K562 (cell line): Measurements from ENCODE around the gene ERCC1. TPM values are rescaled to one million over a fixed set of nuclear protein-coding genes. Genes with fewer than 3 reads are reported as not detected.

Experiments used
- BACH1 ChIP-seq: fragments of 200-800 bp; sonication (Bioruptor generic); IDR thresholded peaks from 2 replicates; pipeline ENCODE4 v1.6.1; 2016; ENCODE audit warnings: missing genetic modification characterization, missing compliant biosample characterization
- CXXC5 ChIP-seq: fragments of 250-450 bp; sonication (Bioruptor Pico); IDR thresholded peaks from 2 replicates; pipeline ENCODE4 v1.8.0; 2022; ENCODE audit warnings: inconsistent platforms, mild to moderate bottlenecking, moderate library complexity
- DACH1 ChIP-seq: fragments of 450-650 bp; IDR thresholded peaks from 2 replicates; pipeline ENCODE4 v1.6.1; 2018; ENCODE audit not compliant: partially characterized antibody
- E2F6 ChIP-seq, 2 experiments: IDR thresholded peaks; 2 replicates each; pipeline ENCODE4 v1.6.1; 2011; ENCODE audit warnings: borderline replicate concordance in 1 of 2, control low read depth in 1 of 2, low read depth in 1 of 2, low read length in 1 of 2, mild to moderate bottlenecking in 1 of 2, mixed read lengths in 1 of 2, moderate library complexity in 1 of 2; ENCODE audit not compliant: insufficient read depth in 1 of 2, insufficient read length in 1 of 2, poor library complexity in 1 of 2, severe bottlenecking in 1 of 2; ENCODE audit errors: extremely low read depth in 1 of 2
- ETV1 ChIP-seq: fragments of 450-650 bp; conservative IDR thresholded peaks from 2 replicates; pipeline ENCODE4 v1.6.1; 2016; ENCODE audit warnings: missing genetic modification characterization, control low read depth, low read depth, missing compliant biosample characterization
- GTF2F1 ChIP-seq: IDR thresholded peaks from 2 replicates; pipeline ENCODE4 v1.6.1; 2011; ENCODE audit warnings: low read depth, low read length, improper control_type of control experiment
- HDAC2 ChIP-seq: fragments of 450-650 bp; IDR thresholded peaks from 2 replicates; pipeline ENCODE4 v1.6.1; 2016; ENCODE audit warnings: mild to moderate bottlenecking
- HNRNPK ChIP-seq: fragments of 200-400 bp; formaldehyde crosslinking; IDR thresholded peaks from one replicate; pipeline ENCODE4 v1.6.1; 2018; ENCODE audit warnings: mild to moderate bottlenecking, low read depth, low read length; ENCODE audit not compliant: poor library complexity, severe bottlenecking
- HNRNPUL1 ChIP-seq: fragments of 200-400 bp; formaldehyde crosslinking; IDR thresholded peaks from 2 replicates; pipeline ENCODE4 v1.6.1; 2017; ENCODE audit warnings: low read length
- HOXB6 ChIP-seq: fragments of 250-450 bp; sonication (Bioruptor Pico); IDR thresholded peaks from 2 replicates; pipeline ENCODE4 v1.5.1; 2022; ENCODE audit warnings: mild to moderate bottlenecking, borderline replicate concordance
- JUNB ChIP-seq: fragments of 450-650 bp; formaldehyde crosslinking; conservative IDR thresholded peaks from 2 replicates; pipeline ENCODE4 v1.4.0; 2020; ENCODE audit warnings: mild to moderate bottlenecking
- NCOR1 ChIP-seq: fragments of 450-650 bp; IDR thresholded peaks from 2 replicates; pipeline ENCODE4 v1.6.1; 2016; ENCODE audit warnings: mild to moderate bottlenecking, moderate library complexity
- PHTF2 ChIP-seq: fragments of 250-450 bp; sonication (Bioruptor Pico); IDR thresholded peaks from 2 replicates; pipeline ENCODE4 v1.5.0; 2021; ENCODE audit warnings: mild to moderate bottlenecking
- POLR3A ChIP-seq: IDR thresholded peaks from 2 replicates; pipeline ENCODE4 v1.6.1; 2011; ENCODE audit warnings: borderline replicate concordance, mild to moderate bottlenecking, moderate library complexity; ENCODE audit not compliant: insufficient read length, insufficient read depth; ENCODE audit errors: extremely low read depth
- RNF219 ChIP-seq: fragments of 250-450 bp; sonication (Bioruptor Pico); IDR thresholded peaks from 2 replicates; pipeline ENCODE4 v1.5.0; 2022; ENCODE audit warnings: mild to moderate bottlenecking
- SPI1 ChIP-seq: IDR thresholded peaks from 2 replicates; pipeline ENCODE4 v1.6.1; 2011; ENCODE audit warnings: low read depth, low read length, control low read depth, borderline replicate concordance
- ZNF395 ChIP-seq: fragments of 200-800 bp; sonication (Bioruptor generic); IDR thresholded peaks from 2 replicates; pipeline ENCODE4 v1.6.1; 2017; ENCODE audit warnings: missing genetic modification characterization, missing compliant biosample characterization
- polyA plus RNA-seq, 8 experiments: library from polyadenylated mRNA; depleted of rRNA in 4 of 8; stranded (reverse) in 5 of 8; unstranded in 3 of 8; fragments of >200 nt; fragmentation: Nextera tagmentation in 2 of 8; fragmentation: Illumina TruSeq in 1 of 8; extraction: Ambion mirVana in 2 of 8; extraction: Trizol in 1 of 8; gene quantifications; 2 replicates each; pipeline versions ENCODE4 v1.2.1 to v1.2.3, GENCODE V29; 2011 to 2014; ENCODE audit warnings: inconsistent platforms in 1 of 8, missing spikeins in 1 of 8
- total RNA-seq, 7 experiments: library from RNA; depleted of rRNA in 6 of 7; stranded (reverse); fragments of >200 nt in 6 of 7; fragmentation: Illumina TruSeq in 2 of 7; extraction: Trizol in 2 of 7; gene quantifications; 2 replicates each; pipeline versions ENCODE4 v1.2.1 to v1.2.3, GENCODE V29; 2011 to 2021; ENCODE audit warnings: low replicate concordance in 1 of 7
- TF ChIP-seq, protein P1 (sequence below): fragments of 250-450 bp; sonication (Bioruptor Pico); IDR thresholded peaks from 2 replicates; pipeline ENCODE4 v1.4.0; 2020; ENCODE audit warnings: mild to moderate bottlenecking, moderate library complexity
- TF ChIP-seq, protein P2 (sequence below): fragments of 250-450 bp; sonication (Bioruptor Pico); IDR thresholded peaks from 2 replicates; pipeline ENCODE4 v1.8.0; 2021; ENCODE audit warnings: moderate library complexity, mild to moderate bottlenecking, inconsistent platforms
- TF ChIP-seq, protein P3 (sequence below): fragments of 450-650 bp; formaldehyde crosslinking; IDR thresholded peaks from 2 replicates; pipeline ENCODE4 v1.4.0; 2020; ENCODE audit warnings: mild to moderate bottlenecking

ERCC1 gene
- total and polyA plus RNA-seq, 9 of the 15 experiments (the other 6 are each of a cell fraction or from before 2014, with no cell fraction given) = 9.3 to 92.6 (median 60.0) TPM

DNA sequence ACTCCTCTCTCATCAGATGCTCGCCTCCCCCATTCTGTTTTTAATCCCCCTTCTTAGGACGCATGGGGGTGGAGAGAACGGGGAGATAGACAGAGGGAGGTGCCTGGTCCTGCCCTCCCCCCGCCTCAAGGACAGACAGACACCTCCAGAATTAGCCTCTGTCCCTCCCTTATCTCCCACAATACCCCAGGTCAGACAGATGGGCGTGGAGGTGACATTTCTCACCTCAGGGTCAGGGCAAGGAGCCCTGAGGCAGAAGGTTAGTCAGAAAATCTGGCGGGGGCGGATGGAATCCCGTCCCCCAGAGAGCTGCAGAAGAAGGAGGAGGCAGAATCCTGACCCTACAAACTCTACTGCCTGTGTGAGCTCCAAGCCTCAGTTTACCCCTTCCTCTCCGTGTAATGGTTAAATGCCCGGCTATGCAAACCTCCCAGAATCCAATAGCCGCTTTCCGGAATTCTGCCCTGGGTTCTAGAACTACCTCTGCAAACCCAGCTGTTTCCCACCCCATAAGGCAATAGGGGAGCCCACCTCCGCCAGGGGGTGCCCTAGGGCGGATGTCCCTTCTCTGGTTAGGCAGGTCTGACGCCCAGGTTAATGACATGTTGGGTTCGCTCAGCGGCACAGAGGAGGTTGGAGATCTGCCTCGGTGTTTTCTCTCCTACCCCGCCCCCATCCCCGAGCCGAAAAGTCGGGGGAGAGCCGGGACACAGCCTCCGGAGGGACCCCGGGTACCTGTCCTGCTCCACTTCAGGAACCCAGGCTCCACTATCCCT, 19.7 kb downstream of the ERCC1 start (continued):
- TF ChIP-seq E2F6 (IDR thresholded peaks at IDR 0.05; ENCODE audit: borderline replicate concordance in 1 of 2, extremely low read depth in 1 of 2, insufficient read depth in 1 of 2, insufficient read length in 1 of 2, low read depth in 1 of 2, low read length in 1 of 2, poor library complexity in 1 of 2, severe bottlenecking in 1 of 2) = peak in 1 of 2 experiments; percentile 24
- TF ChIP-seq, protein P1, sequence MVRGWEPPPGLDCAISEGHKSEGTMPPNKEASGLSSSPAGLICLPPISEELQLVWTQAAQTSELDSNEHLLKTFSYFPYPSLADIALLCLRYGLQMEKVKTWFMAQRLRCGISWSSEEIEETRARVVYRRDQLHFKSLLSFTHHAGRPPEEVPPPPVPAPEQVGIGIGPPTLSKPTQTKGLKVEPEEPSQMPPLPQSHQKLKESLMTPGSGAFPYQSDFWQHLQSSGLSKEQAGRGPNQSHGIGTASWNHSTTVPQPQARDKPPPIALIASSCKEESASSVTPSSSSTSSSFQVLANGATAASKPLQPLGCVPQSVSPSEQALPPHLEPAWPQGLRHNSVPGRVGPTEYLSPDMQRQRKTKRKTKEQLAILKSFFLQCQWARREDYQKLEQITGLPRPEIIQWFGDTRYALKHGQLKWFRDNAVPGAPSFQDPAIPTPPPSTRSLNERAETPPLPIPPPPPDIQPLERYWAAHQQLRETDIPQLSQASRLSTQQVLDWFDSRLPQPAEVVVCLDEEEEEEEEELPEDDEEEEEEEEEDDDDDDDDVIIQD (CRISPR knock-in tag) = no peak
- TF ChIP-seq HOXB6 (CRISPR knock-in tag) = no peak
- TF ChIP-seq, protein P2, sequence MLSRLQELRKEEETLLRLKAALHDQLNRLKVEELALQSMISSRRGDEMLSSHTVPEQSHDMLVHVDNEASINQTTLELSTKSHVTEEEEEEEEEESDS (CRISPR knock-in tag) = no peak
- TF ChIP-seq JUNB (CRISPR knock-in tag) = no peak
- TF ChIP-seq SPI1 = no peak
- peak; percentile 75 for TF ChIP-seq NCOR1
- TF ChIP-seq RNF219 = no peak
- TF ChIP-seq HNRNPUL1 = no peak
- TF ChIP-seq, protein P3, sequence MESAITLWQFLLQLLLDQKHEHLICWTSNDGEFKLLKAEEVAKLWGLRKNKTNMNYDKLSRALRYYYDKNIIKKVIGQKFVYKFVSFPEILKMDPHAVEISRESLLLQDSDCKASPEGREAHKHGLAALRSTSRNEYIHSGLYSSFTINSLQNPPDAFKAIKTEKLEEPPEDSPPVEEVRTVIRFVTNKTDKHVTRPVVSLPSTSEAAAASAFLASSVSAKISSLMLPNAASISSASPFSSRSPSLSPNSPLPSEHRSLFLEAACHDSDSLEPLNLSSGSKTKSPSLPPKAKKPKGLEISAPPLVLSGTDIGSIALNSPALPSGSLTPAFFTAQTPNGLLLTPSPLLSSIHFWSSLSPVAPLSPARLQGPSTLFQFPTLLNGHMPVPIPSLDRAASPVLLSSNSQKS (CRISPR knock-in tag) = no peak
- no peak for TF ChIP-seq GTF2F1
- peak; percentile 74 for TF ChIP-seq ETV1 (tag)
- TF ChIP-seq POLR3A = no peak
- TF ChIP-seq BACH1 (tag) = no peak
- TF ChIP-seq DACH1 = peak; percentile 85
- TF ChIP-seq HDAC2 = peak; percentile 62; the same call in 1 of the 2 replicates
- peak; percentile 33; the same call in 1 of the 2 replicates for TF ChIP-seq CXXC5 (CRISPR knock-in tag)
- no peak for TF ChIP-seq PHTF2 (CRISPR knock-in tag)
- no peak for TF ChIP-seq HNRNPK
- TF ChIP-seq ZNF395 (CRISPR knock-in tag) = no peak
